Natural killer cell (primary cell): ENCODE data around the gene PXMP4. TPM values are rescaled to one million over a fixed set of nuclear protein-coding genes. Genes with fewer than 3 reads are reported as not detected.

Experiments
- ATAC-seq, 3 donors: fragments of 150-1000 bp in 2 of 3; fragments of 200-7000 bp in 1 of 3; cut with Tn5 transposase; 1 replicate in 1 of 3; 2 replicates in 2 of 3; pipeline ENCODE4 v1.10.0; 2021; ENCODE audit warnings: mild to moderate bottlenecking in 2 of 3, moderate library complexity in 2 of 3
- DNase-seq, 2 donors: peaks; one replicate each; pipeline versions ENCODE4 v3.0.0 to v3.0.0-alpha.2; 2013 to 2021; ENCODE audit warnings: mixed read lengths in 1 of 2
- H3K27ac ChIP-seq: one replicate; pipeline ENCODE4 v1.5.1; 2013; ENCODE audit warnings: mild to moderate bottlenecking, low read length
- H3K27me3 ChIP-seq: one replicate; pipeline ENCODE4 v1.6.1; 2013; ENCODE audit warnings: low read length; ENCODE audit not compliant: control insufficient read depth, insufficient read depth
- H3K36me3 ChIP-seq: one replicate; pipeline ENCODE4 v1.6.1; 2013; ENCODE audit warnings: low read length; ENCODE audit not compliant: control insufficient read depth, insufficient read depth
- H3K4me1 ChIP-seq: one replicate; pipeline ENCODE4 v1.6.1; 2013; ENCODE audit warnings: low read length; ENCODE audit not compliant: control insufficient read depth, insufficient read depth
- H3K4me3 ChIP-seq: one replicate; pipeline ENCODE4 v1.5.1; 2013; ENCODE audit warnings: low read length
- H3K9me3 ChIP-seq: one replicate; pipeline ENCODE4 v1.6.1; 2013; ENCODE audit warnings: low read length; ENCODE audit not compliant: control insufficient read depth, insufficient read depth
- H3K27ac Mint-ChIP-seq, 2 donors: one replicate each; pipeline ENCODE4 v1.8.0; 2022; ENCODE audit warnings: mild to moderate bottlenecking in 2 of 2, mixed read lengths in 2 of 2, moderate library complexity in 1 of 2
- H3K27me3 Mint-ChIP-seq, 2 donors: one replicate each; pipeline ENCODE4 v1.8.0; 2022; ENCODE audit warnings: low read depth in 2 of 2, mixed read lengths in 2 of 2
- H3K36me3 Mint-ChIP-seq: one replicate; pipeline ENCODE4 v1.8.0; 2022; ENCODE audit warnings: mixed read lengths
- H3K4me1 Mint-ChIP-seq, 2 donors: one replicate each; pipeline ENCODE4 v1.8.0; 2022; ENCODE audit warnings: mixed read lengths in 2 of 2
- H3K4me3 Mint-ChIP-seq: one replicate; pipeline ENCODE4 v1.8.0; 2022; ENCODE audit warnings: mild to moderate bottlenecking, moderate library complexity, mixed read lengths
- H3K9me3 Mint-ChIP-seq, 2 donors: one replicate each; pipeline ENCODE4 v1.8.0; 2022; ENCODE audit warnings: mixed read lengths in 2 of 2
- WGBS: methylation state at CpG from one replicate; pipeline ENCODE4 v1.1.7; 2013; ENCODE audit warnings: missing lambda C conversion rate; ENCODE audit not compliant: insufficient coverage; 5-methylcytosine and 5-hydroxymethylcytosine counted together
- intact Hi-C: fragments of 100-400 bp; cut with micrococcal nuclease; formaldehyde crosslinking; loops from one replicate; pipeline ENCODE4 v1.14.2; 2022
- total RNA-seq, 4 donors: library from RNA; stranded (reverse); fragments of 120-200 nt in 1 of 4; gene quantifications; one replicate each; pipeline versions ENCODE4 v1.2.3 to v1.2.4, GENCODE V29; 2013 to 2022
- TF ChIP-seq, protein P1 (sequence below): fragments of 200-600 bp; IDR thresholded peaks from one replicate; pipeline ENCODE4 v1.8.0; 2022; ENCODE audit warnings: antibody characterized with exemption

PXMP4 gene
- total RNA-seq, 3 donors from 2014 or later (not counting 1 experiment from before 2014, with no cell fraction given), result 4.7 to 6.6 (median 6.2) TPM

DNA sequence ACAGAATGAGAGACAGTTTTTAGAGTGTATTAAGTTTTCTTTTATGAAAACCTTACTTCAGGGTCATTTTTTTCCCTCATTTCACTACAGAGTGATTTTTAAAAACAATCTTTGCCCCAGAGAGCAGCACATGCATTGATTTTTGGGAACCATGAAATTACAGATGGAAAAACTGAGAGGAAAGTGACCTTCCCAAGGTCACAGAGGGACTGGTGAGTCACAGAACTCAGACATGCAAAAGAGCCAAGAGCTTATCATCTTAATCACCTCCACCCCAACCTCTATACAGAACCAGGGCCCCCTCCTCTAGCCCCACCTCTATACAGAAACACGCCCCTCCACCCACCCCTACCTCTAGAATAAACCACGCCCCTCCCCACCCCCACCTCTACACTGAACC is 10.7 kb downstream of the PXMP4 start:
- DNase-seq (no peak), ATAC-seq (no peak)
- H3K27me3 ChIP-seq, result no peaks in the 10 kb centered on the region
- H3K36me3 Mint-ChIP-seq, result peaks cover 8% of the 10 kb centered on the region
- H3K9me3 Mint-ChIP-seq, result no peaks in the 10 kb centered on the region
- intact Hi-C loops, result no loop called here
- peaks cover 0 to 11% of the 10 kb centered on the region in 2 donors for H3K4me1 Mint-ChIP-seq
- H3K4me1 ChIP-seq, result no peaks in the 10 kb centered on the region
- H3K27ac ChIP-seq, result no peak overlapping the region
- peaks cover 35% of the 10 kb centered on the region for H3K36me3 ChIP-seq
- no peaks in the 10 kb centered on the region for H3K27me3 Mint-ChIP-seq
- TF ChIP-seq, protein P1, sequence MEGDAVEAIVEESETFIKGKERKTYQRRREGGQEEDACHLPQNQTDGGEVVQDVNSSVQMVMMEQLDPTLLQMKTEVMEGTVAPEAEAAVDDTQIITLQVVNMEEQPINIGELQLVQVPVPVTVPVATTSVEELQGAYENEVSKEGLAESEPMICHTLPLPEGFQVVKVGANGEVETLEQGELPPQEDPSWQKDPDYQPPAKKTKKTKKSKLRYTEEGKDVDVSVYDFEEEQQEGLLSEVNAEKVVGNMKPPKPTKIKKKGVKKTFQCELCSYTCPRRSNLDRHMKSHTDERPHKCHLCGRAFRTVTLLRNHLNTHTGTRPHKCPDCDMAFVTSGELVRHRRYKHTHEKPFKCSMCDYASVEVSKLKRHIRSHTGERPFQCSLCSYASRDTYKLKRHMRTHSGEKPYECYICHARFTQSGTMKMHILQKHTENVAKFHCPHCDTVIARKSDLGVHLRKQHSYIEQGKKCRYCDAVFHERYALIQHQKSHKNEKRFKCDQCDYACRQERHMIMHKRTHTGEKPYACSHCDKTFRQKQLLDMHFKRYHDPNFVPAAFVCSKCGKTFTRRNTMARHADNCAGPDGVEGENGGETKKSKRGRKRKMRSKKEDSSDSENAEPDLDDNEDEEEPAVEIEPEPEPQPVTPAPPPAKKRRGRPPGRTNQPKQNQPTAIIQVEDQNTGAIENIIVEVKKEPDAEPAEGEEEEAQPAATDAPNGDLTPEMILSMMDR, result no peak
- H3K9me3 ChIP-seq, result no peaks in the 10 kb centered on the region
- no peak overlapping the region for H3K4me3 Mint-ChIP-seq
- no peak overlapping the region for H3K27ac Mint-ChIP-seq
- H3K4me3 ChIP-seq, result no peak overlapping the region
- WGBS, result 100% methylated on average over 2 of the region's 2 CpGs

DNA sequence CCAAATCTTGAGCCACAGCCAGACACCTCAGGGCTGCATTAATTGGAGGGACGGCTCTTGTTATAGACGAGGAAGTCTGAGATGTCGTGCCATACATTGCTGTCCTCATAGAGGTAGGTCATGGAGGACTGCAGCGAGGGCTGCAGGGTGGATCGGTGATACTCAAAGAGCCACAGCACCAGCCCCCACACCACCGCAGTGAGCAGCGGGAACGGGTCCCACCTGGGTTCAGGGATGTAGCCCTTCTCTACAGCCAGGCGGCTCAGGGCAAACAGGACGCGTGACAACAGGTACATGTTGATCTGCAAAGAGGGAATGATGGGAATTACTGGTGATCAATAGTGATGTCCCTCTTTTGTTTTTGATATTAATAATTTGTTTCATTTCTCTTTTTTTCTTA is 12.4 kb downstream of the PXMP4 start:
- H3K4me3 ChIP-seq, result no peak overlapping the region
- no peaks in the 10 kb centered on the region for H3K9me3 Mint-ChIP-seq
- no peak overlapping the region for H3K4me3 Mint-ChIP-seq
- H3K27ac Mint-ChIP-seq, result no peak overlapping the region
- no peaks in the 10 kb centered on the region for H3K4me1 ChIP-seq
- peaks cover 8% of the 10 kb centered on the region for H3K36me3 Mint-ChIP-seq
- TF ChIP-seq, protein P1, result no peak
- DNase-seq (no peak), ATAC-seq (no peak)
- H3K36me3 ChIP-seq, result peaks cover 22% of the 10 kb centered on the region
- no peaks in the 10 kb centered on the region for H3K9me3 ChIP-seq
- H3K4me1 Mint-ChIP-seq, result peaks cover 0 to 11% of the 10 kb centered on the region in 2 donors
- WGBS, result 97% methylated on average over 11 of the region's 11 CpGs
- no peaks in the 10 kb centered on the region for H3K27me3 Mint-ChIP-seq
- intact Hi-C loops, result no loop called here
- no peaks in the 10 kb centered on the region for H3K27me3 ChIP-seq
- H3K27ac ChIP-seq, result no peak overlapping the region

DNA sequence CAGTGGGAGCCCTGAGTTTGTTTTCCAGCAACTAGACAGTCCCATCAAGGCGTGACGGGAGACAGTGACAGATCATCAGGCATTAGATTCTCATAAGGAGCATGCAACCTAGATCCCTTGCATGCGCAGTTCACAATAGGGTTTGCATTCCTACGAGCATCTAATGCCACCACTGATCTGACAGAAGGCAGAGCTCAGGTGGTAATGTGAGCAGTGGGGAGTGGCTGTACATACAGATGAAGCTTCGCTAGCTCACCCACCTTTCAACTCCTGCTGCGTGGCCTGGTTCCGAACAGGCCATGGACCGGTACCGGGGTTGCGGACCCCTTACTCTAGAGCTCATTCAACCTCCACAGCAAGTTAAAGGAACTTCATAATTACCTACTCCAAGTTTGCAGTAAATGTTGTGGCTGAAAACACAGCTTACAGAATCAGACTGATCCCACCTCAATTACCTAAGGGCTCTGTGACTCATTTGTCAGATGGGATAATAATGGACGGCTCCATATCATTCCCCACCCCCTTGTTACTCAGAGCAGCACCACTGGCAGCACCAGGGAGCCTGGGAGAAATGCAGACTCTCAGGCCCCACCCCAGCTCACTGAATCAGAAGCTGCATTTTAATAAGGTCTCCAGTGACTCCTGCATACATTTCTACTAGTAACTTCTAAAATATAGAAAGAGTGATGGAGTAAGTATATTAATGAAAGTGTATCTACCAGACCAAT is 15.7 kb downstream of the PXMP4 start:
- DNase-seq (no peak), ATAC-seq (no peak)
- Histone ChIP-seq H3K9me3 (no peaks in the 10 kb centered on the region), H3K27me3 (no peaks in the 10 kb centered on the region), H3K4me1 (no peaks in the 10 kb centered on the region), H3K4me3 (no peak overlapping the region), H3K36me3 (peaks cover 6% of the 10 kb centered on the region), H3K27ac (no peak overlapping the region)
- no peaks in the 10 kb centered on the region for H3K36me3 Mint-ChIP-seq
- intact Hi-C loops, result no loop called here
- H3K9me3 Mint-ChIP-seq, result no peaks in the 10 kb centered on the region
- TF ChIP-seq, protein P1, result no peak
- no peak overlapping the region for H3K27ac Mint-ChIP-seq
- H3K27me3 Mint-ChIP-seq, result no peaks in the 10 kb centered on the region
- WGBS, result 97% methylated on average over 11 of the region's 11 CpGs
- no peaks in the 10 kb centered on the region for H3K4me1 Mint-ChIP-seq
- H3K4me3 Mint-ChIP-seq, result no peak overlapping the region
